GM12801 (cell line): Measurements from ENCODE around the gene PRSS35.

Experiments
- CTCF ChIP-seq: IDR thresholded peaks from one replicate; pipeline ENCODE4 v1.5.1; 2011; ENCODE audit warnings: control low read depth; ENCODE audit not compliant: insufficient read length; ENCODE audit errors: extremely low read depth

Gene PRSS35

GRCh38 chr6:83472767-83473166 is 39.6 kb upstream of the PRSS35 start:
- TF ChIP-seq CTCF = no peak

GRCh38 chr6:83474309-83474708 is 38.0 kb upstream of the PRSS35 start:
- no peak for TF ChIP-seq CTCF

GRCh38 chr6:83476971-83477370 is 35.4 kb upstream of the PRSS35 start:
- no peak for TF ChIP-seq CTCF

GRCh38 chr6:83479389-83479788 is 32.9 kb upstream of the PRSS35 start:
- TF ChIP-seq CTCF = no peak

GRCh38 chr6:83480470-83480869 is 31.9 kb upstream of the PRSS35 start:
- no peak for TF ChIP-seq CTCF

- no peak for TF ChIP-seq CTCF
Observed at GRCh38 chr6:83488448-83488847, 23.9 kb upstream of the PRSS35 start.

- TF ChIP-seq CTCF = no peak
Observed at GRCh38 chr6:83488861-83489260, 23.5 kb upstream of the PRSS35 start.
